Hepatocyte (in vitro differentiated cells): ENCODE measurements around the gene AQR. TPM values are rescaled to one million over a fixed set of nuclear protein-coding genes. Genes with fewer than 3 reads are reported as not detected.

Experiments
- DNase-seq: peaks from one replicate; pipeline ENCODE4 v3.0.0-alpha.2; 2016; ENCODE audit warnings: low spot score
- H2AFZ ChIP-seq: fragments of 200-600 bp; sonication (generic); 2 replicates; pipeline ENCODE4 v1.6.0; 2016; ENCODE audit warnings: antibody characterized with exemption, mild to moderate bottlenecking
- H3K27ac ChIP-seq: fragments of 200-600 bp; sonication (generic); 2 replicates; pipeline ENCODE4 v1.5.1; 2016; ENCODE audit warnings: mild to moderate bottlenecking
- H3K27me3 ChIP-seq: fragments of 200-600 bp; sonication (generic); 2 replicates; pipeline ENCODE4 v1.6.1; 2016
- H3K36me3 ChIP-seq: fragments of 200-600 bp; sonication (generic); replicated peaks from 2 replicates; pipeline ENCODE4 v1.5.1; 2016; ENCODE audit warnings: low read depth; ENCODE audit not compliant: insufficient read depth
- H3K4me1 ChIP-seq: fragments of 200-600 bp; sonication (generic); 2 replicates; pipeline ENCODE4 v1.5.1; 2016; ENCODE audit warnings: mild to moderate bottlenecking, moderate library complexity; ENCODE audit not compliant: insufficient read depth
- H3K4me2 ChIP-seq: fragments of 200-600 bp; sonication (generic); 2 replicates; pipeline ENCODE4 v1.6.0; 2016
- H3K4me3 ChIP-seq: fragments of 200-600 bp; sonication (generic); 2 replicates; pipeline ENCODE4 v1.5.1; 2016; ENCODE audit warnings: mild to moderate bottlenecking
- H3K79me2 ChIP-seq: fragments of 200-600 bp; sonication (generic); 2 replicates; pipeline ENCODE4 v1.6.0; 2017; ENCODE audit warnings: mild to moderate bottlenecking
- H3K9me2 ChIP-seq: fragments of 200-600 bp; sonication (generic); replicated peaks from 2 replicates; pipeline ENCODE4 v1.6.0; 2017; ENCODE audit warnings: mild to moderate bottlenecking; ENCODE audit not compliant: insufficient read depth
- H3K9me3 ChIP-seq: fragments of 200-600 bp; sonication (generic); 2 replicates; pipeline ENCODE4 v1.5.1; 2016; ENCODE audit warnings: low read depth, mild to moderate bottlenecking
- H4K20me1 ChIP-seq: fragments of 200-600 bp; sonication (generic); 2 replicates; pipeline ENCODE4 v1.6.0; 2016; ENCODE audit warnings: mild to moderate bottlenecking; ENCODE audit not compliant: insufficient read depth, poor library complexity, severe bottlenecking
- CTCF ChIP-seq: fragments of 200-600 bp; sonication (generic); IDR thresholded peaks from 2 replicates; pipeline ENCODE4 v1.5.1; 2016; ENCODE audit warnings: antibody characterized with exemption, mild to moderate bottlenecking; ENCODE audit not compliant: poor library complexity
- EZH2 ChIP-seq: fragments of 200-600 bp; sonication (generic); IDR thresholded peaks from 2 replicates; pipeline ENCODE4 v1.6.1; 2016; ENCODE audit warnings: antibody characterized with exemption, mild to moderate bottlenecking, borderline replicate concordance
- EZH2phosphoT487 ChIP-seq: fragments of 200-600 bp; sonication (generic); IDR thresholded peaks from one replicate; pipeline ENCODE4 v1.6.1; 2018; ENCODE audit warnings: antibody characterized with exemption, mild to moderate bottlenecking, low read depth, moderate library complexity; ENCODE audit not compliant: unreplicated experiment, severe bottlenecking
- WGBS: methylation state at CpG from one replicate; pipeline ENCODE4 v1.1.6; 2016; ENCODE audit warnings: low lambda C conversion rate; ENCODE audit errors: missing lambda C conversion rate; 5-methylcytosine and 5-hydroxymethylcytosine counted together
- polyA plus RNA-seq: library from polyadenylated mRNA; unstranded; fragments of >200 nt; fragmentation: Nextera tagmentation; extraction: Ambion mirVana; gene quantifications from 2 replicates; pipeline ENCODE4 v1.2.1, GENCODE V29; 2016
- total RNA-seq: library from RNA; depleted of rRNA; stranded (reverse); fragments of >200 nt; gene quantifications from 2 replicates; pipeline ENCODE4 v1.2.3, GENCODE V29; 2014

The AQR gene
- total and polyA plus RNA-seq, 2 experiments from 2014 or later = 15.3 to 39.8 TPM

- TF ChIP-seq EZH2 (no peak), CTCF (no peak), EZH2phosphoT487 (no peak)
- H3K9me3 ChIP-seq = no peaks in the 10 kb centered on the region
- H3K36me3 ChIP-seq = no peaks in the 10 kb centered on the region
- DNase-seq = no peak
- H3K9me2 ChIP-seq = no peaks in the 10 kb centered on the region
- no peak overlapping the region for H3K4me3 ChIP-seq
- H2AFZ ChIP-seq = no peak overlapping the region
- no peaks in the 10 kb centered on the region for H4K20me1 ChIP-seq
- H3K4me1 ChIP-seq = no peaks in the 10 kb centered on the region
- no peak overlapping the region for H3K27ac ChIP-seq
- 99% methylated on average over 3 of the region's 3 CpGs for whole genome bisulfite sequencing
- H3K79me2 ChIP-seq = no peaks in the 10 kb centered on the region
- H3K4me2 ChIP-seq = no peak overlapping the region
- no peaks in the 10 kb centered on the region for H3K27me3 ChIP-seq
These were observed 120.1 kb downstream of the AQR start for GRCh38 chr15:34849364-34849959.

GRCh38 chr15:34847598-34847997 lies 121.9 kb downstream of the AQR start:
- TF ChIP-seq CTCF (no peak), EZH2 (no peak), EZH2phosphoT487 (no peak)
- Histone ChIP-seq H2AFZ (no peak overlapping the region), H3K4me1 (no peaks in the 10 kb centered on the region), H3K36me3 (no peaks in the 10 kb centered on the region), H3K27ac (no peak overlapping the region), H3K4me3 (no peak overlapping the region), H3K9me2 (no peaks in the 10 kb centered on the region), H4K20me1 (no peaks in the 10 kb centered on the region), H3K27me3 (no peaks in the 10 kb centered on the region), H3K4me2 (no peak overlapping the region), H3K79me2 (no peaks in the 10 kb centered on the region), H3K9me3 (no peaks in the 10 kb centered on the region)
- 81% methylated on average over 1 of the region's 1 CpG for WGBS
- DNase-seq = no peak

- Histone ChIP-seq H3K9me2 (no peaks in the 10 kb centered on the region), H3K4me2 (no peak overlapping the region), H4K20me1 (no peaks in the 10 kb centered on the region), H3K4me1 (no peaks in the 10 kb centered on the region), H3K4me3 (no peak overlapping the region), H3K36me3 (no peaks in the 10 kb centered on the region), H3K27ac (no peak overlapping the region), H3K9me3 (no peaks in the 10 kb centered on the region), H3K27me3 (no peaks in the 10 kb centered on the region), H3K79me2 (no peaks in the 10 kb centered on the region), H2AFZ (no peak overlapping the region)
- TF ChIP-seq CTCF (no peak), EZH2phosphoT487 (no peak), EZH2 (no peak)
- DNase-seq = no peak
These were observed 128.2 kb downstream of the AQR start for GRCh38 chr15:34841262-34841725.

GRCh38 chr15:34838282-34838681 lies 131.3 kb downstream of the AQR start:
- Histone ChIP-seq H4K20me1 (no peaks in the 10 kb centered on the region), H3K36me3 (no peaks in the 10 kb centered on the region), H3K9me3 (no peaks in the 10 kb centered on the region), H3K9me2 (no peaks in the 10 kb centered on the region), H3K79me2 (no peaks in the 10 kb centered on the region), H3K4me1 (no peaks in the 10 kb centered on the region), H2AFZ (no peak overlapping the region), H3K4me2 (no peak overlapping the region), H3K27me3 (no peaks in the 10 kb centered on the region), H3K4me3 (no peak overlapping the region), H3K27ac (no peak overlapping the region)
- DNase-seq = no peak
- TF ChIP-seq EZH2 = no peak
- TF ChIP-seq CTCF = no peak
- TF ChIP-seq EZH2phosphoT487 = no peak
- 99% methylated on average over 3 of the region's 3 CpGs for whole genome bisulfite sequencing
